IPS DF 4.7 (cell line): ENCODE results near the gene PRKAR1B.
A peak's percentile ranks its signal among the peaks of the same experiment; 100 is the strongest.
"Not testable (repeated sequence)": the region's sequence is repeated elsewhere in the genome, so short reads cannot be mapped to it uniquely, and the experiment has no call there.

Experiments
- DNase-seq: peaks from one replicate; pipeline ENCODE4 v3.0.0-alpha.2; 2013; ENCODE audit warnings: low spot score; ENCODE audit errors: extremely low read depth

Gene PRKAR1B

DNA sequence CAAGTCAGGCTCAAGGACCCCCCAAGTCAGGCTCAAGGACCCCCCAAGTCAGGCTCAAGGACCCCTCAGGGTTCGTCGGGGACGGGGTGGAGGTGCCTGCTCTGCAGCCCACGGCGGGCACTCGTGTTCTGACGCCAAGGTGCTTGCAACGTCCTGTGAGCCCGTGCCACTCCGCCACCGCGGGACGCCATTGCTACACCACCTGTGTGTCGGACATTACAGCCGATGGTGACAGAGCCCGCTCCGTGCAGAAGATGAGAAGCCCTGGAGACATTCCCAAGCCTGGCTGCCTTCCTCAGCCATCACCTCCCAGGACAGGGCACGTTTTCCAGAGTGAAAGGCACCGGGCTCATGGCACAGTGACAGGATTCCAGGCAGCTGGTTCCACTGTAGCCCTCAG, 98.3 kb downstream of the PRKAR1B start:
- DNase-seq: no peak

- no peak for DNase-seq
Measured at GRCh38 chr7:628402-628763, 98.7 kb downstream of the PRKAR1B start.

DNA sequence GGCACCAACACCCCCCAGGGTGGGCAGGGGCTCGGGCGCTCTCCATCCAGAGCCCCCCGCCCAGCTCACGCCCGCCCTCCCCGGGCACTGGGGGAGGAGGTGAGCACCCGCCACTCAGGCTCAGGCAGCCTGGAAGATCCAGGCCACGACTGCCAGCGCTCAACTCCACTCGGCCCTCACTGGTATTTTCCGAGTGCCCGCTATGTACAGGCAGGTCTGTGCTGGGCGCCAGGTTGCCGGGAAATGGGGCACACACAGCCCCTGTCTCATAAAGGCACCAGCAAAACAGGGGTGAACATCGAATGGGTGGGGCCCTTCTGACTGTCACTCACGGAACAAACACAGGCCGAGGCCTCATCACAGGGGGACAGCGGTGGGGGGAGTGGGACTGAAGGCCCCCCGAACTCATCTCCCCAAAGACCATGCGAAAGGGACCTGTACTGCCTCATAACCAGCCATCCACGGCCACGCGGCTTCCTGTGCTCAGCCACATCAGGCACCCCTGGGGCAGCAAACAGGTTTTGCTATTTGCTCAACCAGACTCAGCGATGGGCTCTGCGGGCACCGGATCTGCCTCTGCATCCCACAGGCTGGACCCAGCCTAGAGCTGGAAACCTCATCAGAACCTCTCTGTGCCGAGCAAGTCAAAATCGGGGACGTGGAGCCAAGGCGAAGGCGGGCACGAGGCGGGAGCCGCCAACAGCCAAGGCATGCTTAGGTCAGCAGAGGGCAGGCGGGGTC, 99.2 kb downstream of the PRKAR1B start:
- DNase-seq: no peak

DNA sequence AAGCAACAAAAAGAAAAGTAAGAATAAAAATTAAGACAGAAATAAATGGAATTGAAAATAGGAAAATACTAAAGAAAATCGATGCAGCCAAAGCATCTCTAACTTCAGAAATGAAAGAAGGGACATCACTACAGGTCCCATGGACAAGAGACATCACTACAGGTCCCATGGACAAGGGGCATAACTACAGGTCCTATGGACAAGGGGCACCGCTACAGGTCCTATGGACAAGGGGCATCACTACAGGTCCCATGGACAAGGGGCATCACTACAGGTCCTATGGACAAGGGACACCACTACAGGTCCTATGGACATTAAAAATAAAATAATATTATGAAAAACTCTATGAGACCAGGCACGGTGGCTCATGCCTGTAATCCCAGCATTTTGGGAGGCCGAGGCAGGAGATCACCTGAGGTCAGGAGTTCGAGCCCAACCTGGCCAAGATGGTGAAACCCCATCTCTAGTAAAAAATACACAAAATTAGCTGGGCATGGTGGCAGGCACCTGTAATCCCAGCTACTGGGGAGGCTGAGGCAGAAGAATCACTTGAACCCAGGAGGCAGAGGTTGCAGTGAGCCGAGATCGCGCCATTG, 101.6 kb downstream of the PRKAR1B start:
- no peak for DNase-seq

DNA sequence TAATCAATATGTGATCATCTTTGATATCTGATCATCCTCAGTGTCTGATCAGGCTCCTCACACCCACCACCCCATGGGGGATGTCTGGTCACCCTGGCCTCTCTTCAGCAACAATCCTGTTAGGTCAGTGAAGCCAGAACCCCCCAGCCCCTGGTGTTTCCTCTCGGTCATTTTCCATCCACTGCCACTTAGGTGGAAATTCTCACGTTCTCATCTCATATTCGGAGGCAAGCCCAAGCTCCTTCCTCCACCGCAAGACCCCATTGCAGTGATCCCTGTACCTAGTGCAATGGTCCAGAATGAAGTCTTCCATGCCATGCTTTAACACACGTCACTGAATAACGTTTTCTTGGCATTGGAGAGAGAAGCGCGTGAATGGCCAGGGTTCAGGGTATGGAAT, 103.6 kb downstream of the PRKAR1B start:
- no peak for DNase-seq

DNA sequence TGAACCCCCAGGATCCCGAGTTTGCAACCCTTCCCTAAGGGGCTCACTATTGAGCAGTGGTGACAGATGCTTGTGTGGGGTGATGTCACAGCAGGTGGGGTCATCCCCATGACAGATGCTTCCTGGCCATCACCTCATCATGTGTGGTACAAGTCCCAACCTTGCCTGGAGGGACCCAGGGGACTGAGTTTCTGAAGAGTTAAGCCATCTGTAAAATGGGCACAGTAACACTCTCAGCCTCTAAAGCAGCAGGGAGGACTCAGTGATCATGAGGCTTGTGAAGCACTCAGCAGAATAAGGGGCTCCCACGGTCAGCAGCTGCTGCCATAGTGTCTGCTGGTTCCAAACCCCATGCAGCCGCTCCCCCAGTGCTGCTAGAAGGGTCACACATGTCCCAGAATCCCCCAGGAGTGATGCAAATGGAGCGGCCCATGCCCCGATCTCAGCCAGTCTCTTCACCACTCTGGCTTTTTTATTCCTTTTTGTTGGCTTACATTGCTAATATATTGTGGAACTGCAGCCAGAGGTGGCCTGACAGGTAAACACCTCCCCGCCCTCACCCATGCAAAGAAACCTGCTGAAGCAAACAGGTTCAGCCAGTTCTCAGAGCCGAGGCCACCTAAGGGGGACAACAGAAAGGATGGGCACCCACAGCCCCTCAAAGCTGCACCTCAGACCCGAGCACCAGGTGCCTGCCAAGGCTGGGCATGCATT, 105.4 kb downstream of the PRKAR1B start:
- DNase-seq: no peak

DNA sequence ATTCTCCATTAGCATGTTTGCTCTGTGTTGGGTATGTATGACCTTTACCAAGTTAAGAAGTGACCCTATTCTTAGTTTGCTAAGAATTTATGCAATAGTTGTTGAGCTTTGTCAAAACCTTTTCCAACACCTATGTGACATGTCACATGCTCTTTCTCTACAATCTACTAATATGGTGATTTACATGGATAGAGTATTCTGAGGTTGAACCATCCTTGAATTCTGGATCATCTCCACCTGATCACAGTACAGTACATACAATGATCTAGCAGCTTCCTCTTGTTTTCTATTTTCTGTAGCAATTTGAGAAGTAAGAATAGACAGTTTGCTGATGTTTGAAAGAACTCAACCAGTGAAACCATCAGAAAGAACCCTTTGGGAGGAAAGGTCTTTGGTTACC, 106.2 kb downstream of the PRKAR1B start:
- DNase-seq: no peak

- DNase-seq: peak; percentile 7
Measured at GRCh38 chr7:620056-620455, 107.0 kb downstream of the PRKAR1B start.

DNA sequence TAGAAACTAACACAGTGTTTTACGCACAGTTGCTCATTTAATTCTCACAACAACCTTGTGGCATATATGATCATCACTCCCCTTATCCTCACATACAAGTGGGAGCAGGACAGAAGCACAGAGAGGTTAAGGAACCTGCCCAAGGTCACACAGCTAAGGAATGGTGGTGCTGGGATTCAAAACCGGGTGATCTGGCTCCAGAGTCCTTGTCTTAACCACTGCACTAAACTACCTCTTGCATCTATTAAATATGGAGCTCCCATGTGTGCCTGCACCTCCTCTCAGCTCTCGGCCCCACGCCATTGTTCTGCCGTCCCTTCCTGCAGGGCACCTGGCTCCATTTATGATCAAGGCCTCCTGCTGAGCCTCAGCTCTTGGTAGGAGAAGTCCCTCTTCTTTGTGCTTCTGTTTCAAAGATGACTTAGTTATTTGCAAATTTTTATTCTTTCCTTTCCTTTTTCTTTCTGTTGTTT, 107.7 kb downstream of the PRKAR1B start:
- DNase-seq: no peak

DNA sequence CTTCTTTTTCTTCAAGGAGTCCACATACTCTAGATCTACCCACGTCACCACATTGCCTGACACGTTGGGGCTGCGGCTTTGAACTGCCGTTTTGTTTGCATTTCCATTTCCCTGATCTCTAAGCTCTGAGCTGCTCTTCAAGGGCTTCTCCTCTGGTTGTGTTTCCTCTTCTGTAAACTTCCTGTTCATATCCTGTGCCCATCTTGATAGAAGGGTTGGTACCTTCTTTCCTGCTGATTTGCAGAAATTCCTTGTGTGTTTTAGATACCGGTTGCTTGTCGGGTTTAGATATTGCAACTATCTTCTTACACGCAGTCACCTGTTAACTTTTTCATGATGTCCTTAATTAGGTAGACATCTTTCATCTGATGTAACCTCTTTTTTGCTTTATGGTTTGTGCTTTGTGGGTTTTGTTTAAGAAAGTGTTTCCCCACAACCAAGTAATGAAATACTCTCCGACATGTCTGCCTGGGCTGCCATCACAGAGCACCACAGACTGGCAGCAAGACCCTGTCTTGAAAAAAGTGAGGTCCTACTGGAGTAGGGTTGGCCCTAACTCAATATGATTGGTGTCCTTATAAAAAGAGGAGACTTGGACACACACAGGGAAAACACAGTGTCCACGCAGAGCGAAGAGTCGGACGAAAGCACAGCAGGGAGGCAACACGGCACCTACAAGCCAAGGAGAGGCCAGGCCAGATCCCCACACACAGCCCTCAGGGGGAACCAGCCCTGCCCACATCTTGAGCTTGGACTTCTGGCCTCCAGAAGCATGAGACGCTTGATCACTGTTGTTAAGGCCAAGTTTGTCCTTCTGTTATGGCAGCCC, 108.3 kb downstream of the PRKAR1B start:
- no peak for DNase-seq

- DNase-seq: no peak
Measured at GRCh38 chr7:617614-618538, 109.2 kb downstream of the PRKAR1B start.

DNA sequence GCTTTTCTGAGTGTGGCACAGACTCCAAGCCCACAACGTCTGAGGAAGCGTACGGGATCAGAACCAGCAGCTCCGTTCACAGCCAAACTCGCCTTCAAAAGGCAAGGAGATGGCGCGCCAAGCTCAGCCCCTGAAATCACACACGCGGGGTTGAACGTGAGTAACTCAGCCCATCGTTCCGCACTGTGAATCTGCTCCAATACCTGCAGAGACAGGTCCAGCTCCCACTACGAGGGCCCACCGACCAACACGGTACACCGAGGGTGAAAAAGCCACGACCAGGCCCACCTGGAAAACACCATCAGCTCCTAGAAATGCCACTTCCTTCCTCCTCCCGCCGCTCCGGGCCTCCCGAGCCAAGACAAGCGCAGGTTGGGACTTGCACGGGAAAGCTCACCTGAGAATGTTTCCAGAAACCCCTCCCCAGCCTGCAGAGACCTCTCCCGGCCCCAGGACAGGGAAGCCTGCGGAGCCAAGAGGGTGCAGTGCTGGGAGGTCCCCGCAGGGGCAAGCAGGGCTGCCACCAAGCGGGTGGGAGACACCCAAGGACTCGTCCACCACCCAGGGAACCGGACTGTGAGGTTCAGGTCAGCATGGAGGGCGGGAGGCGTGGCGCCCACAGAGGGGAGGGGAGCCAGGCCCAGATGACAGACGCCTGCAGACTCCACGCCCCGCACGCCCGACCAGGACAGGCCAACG, 113.5 kb downstream of the PRKAR1B start:
- no peak for DNase-seq

DNA sequence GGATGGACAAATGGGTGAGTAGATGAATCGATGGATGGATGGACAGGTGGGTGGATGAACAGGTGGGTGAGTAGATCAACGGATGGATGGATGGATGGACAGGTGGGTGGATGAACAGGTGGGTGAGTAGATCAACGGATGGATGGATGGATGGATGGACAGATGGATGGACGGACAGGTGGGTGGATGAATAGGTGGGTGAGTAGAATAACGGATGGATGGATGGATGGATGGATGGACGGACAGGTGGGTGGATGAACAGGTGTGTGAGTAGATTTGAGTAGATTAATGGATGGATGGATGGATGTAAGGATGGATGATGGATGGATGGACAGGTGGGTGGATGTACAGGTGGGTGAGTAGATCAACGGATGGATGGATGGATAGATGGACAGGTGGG, 115.2 kb downstream of the PRKAR1B start:
- not testable (repeated sequence) for DNase-seq

GRCh38 chr7:611281-611810, 115.7 kb downstream of the PRKAR1B start:
- DNase-seq: no peak

DNA sequence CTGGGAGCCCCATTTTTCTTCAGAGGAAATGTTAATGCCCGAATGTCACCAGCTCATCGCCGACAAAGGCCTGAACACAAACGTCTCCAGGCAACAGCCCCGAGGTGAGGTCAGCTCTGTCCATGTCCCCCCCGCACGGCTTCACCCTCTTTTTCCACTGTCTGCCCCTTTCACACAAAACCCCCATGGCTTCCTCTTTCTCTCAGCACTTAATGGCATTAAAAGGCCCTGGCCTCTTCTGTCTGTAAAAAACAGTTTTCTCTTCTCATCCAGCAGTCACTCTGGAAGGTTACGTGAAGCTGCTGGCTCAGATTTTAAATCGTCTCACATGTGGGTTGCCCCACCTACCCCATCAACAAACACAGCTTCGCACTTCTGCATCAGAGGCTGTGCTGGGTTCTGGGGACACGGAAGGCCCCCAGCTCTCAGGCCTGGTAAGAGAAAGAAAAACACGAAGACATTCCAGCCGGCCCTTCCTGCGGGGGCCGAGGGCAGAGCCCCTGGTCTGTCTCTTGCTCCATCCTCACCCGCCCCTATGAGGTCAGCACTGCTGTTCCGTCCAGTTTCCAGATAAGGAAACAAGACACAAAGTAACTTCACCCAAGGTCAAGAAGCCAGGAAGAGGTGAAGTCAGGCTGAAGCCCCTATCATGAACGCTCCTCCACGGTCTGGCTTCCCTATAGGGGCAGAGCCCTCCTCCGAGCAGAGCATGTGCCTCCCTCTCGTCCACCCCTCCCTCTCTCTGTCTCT, 116.4 kb downstream of the PRKAR1B start:
- no peak for DNase-seq

- no peak for DNase-seq
Measured at GRCh38 chr7:610141-610530, 116.9 kb downstream of the PRKAR1B start.

DNA sequence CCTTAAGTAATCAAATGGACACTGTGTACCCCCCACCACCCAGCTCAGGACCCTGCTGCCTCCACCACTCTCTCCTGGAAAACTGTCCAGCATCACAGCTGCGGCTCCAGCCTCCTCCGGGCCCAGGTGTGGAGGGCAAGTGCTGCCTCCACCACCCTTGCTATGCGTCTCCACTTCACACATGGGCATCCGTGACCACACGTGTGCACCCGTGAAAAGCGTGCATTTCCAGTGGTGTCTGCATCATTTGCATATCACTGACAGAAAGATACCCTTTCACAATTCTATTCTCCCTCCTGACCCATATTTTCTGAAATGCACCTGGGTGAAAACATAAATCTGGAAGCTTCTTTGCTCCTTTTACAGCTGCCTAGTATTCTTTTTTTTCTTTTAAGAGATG, 117.7 kb downstream of the PRKAR1B start:
- DNase-seq: no peak

- DNase-seq: no peak
Measured at GRCh38 chr7:608954-609353, 118.1 kb downstream of the PRKAR1B start.

GRCh38 chr7:608361-608760, 118.7 kb downstream of the PRKAR1B start:
- no peak for DNase-seq
